ENCODE results near the gene SCT. TPM values are rescaled to one million over a fixed set of nuclear protein-coding genes. Genes with fewer than 3 reads are reported as not detected.

The SCT gene
- total RNA-seq, 1 experiment from 2014 or later: not detected

DNA sequence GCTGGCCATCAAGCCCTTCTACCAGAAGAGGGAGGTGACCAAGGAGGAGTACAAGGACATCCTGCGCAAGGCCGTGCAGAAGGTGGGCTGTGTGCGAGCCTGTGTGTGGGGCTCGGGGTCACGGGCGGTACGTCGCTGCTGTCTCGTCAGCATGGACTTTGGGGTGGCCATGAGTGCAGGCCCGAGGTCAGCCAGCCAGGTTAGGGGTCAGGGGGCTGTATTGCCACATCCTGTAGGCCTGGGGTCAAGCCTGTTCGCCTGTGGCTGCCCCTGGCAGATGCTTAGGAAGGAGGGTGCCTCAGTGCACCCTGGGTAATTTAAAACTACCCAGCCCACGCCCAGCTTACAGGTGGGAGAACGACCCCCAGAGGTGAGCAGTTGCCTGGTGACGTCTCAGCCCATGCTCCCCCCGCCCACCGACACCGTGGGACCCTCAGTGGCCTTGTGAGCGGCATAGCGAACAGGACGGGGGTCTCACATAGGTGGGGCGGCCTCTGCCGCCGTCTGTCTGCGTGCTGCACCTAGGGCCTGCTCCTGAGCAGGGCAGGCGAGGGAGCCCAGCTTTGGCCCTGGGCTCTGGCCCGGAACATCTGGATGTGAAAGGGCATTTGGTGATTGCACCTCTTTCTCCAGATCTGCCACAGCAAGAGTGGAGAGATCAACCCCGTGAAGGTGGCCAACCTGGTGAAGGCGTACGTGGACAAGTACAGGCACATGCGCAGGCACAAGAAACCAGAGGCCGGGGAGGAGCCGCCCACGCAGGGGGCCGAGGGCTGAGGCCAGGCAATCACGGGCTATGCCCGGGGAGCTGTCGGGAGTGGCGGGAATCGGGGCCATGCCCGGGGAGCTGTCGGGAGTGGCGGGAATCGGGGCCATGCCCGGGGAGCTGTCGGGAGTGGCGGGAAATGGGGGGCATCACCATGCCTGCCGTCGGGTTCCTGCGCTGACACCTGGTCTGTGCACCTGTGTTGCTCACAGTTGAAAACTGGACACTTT, 15.7 kb downstream of the SCT start:
- no peak for DNase-seq (ENCODE audit: low read depth)

- no peak for DNase-seq (ENCODE audit: low read depth)
Measured at GRCh38 chr11:610146-610801, 16.7 kb downstream of the SCT start.

DNA sequence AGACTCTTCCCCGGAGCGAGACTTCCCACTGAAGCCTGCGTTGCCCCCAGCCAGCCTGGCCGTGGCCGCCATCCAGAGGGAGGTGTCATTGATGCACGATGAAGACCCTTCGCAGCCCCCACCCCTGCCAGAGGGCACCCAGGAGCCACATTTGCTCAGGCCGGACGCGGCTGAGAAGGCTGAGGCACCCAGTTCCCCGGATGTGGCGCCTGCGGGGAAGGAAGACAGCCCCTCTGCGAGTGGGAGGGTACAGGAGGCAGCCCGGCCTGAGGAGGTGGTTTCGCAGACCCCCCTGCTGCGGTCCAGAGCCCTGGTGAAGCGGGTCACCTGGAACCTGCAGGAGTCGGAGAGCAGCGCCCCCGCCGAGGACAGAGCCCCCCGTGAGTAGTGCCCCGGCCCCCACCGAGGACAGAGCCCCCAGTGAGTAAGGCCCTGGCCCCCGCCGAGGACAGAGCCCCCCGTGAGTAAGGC, 17.6 kb downstream of the SCT start:
- DNase-seq (ENCODE audit: low read depth): no peak

DNA sequence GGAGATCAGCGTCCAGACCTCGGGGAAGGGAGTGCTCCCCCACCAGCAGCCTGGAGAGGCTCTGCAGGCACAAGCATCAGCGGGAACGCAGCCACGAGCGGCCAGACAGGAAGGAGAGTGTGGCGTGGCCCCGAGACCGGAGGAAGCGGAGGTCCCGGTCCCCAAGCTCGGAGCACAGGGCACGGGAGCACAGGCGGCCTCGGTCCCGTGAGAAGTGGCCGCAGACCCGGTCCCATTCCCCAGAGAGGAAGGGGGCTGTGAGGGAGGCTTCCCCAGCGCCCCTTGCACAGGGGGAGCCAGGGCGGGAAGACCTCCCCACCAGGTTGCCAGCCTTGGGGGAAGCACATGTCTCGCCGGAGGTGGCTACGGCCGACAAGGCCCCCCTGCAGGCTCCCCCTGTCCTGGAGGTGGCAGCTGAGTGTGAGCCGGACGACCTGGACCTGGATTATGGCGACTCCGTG, 18.2 kb downstream of the SCT start:
- no peak for DNase-seq (ENCODE audit: low read depth)

- no peak for DNase-seq (ENCODE audit: low read depth)
Measured at GRCh38 chr11:607971-608659, 18.9 kb downstream of the SCT start.

DNA sequence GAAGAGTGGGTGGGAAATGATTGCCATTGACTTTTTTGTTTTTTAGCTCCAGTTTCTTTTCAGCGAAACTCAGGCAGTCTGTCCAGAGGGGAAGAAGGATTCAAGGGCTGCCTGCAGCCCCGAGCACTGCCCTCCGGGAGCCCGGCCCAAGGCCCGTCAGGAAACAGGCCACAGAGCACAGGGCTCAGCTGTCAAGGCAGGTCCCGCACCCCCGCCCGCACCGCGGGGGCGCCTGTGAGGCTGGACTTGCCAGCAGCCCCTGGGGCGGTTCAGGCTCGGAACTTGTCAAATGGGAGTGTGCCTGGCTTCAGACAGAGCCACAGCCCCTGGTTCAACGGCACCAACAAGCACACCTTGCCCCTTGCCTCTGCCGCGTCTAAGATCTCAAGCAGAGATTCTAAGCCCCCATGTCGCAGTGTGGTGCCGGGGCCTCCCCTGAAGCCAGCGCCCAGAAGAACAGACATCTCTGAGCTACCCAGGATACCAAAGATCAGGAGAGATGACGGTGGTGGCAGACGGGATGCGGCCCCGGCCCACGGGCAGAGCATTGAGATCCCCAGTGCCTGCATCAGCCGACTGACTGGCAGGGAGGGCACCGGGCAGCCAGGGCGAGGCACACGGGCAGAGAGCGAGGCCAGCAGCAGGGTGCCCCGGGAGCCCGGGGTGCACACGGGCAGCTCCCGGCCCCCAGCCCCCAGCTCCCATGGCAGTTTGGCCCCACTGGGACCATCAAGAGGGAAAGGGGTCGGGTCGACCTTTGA, 19.8 kb downstream of the SCT start:
- DNase-seq (ENCODE audit: low read depth): no peak

DNA sequence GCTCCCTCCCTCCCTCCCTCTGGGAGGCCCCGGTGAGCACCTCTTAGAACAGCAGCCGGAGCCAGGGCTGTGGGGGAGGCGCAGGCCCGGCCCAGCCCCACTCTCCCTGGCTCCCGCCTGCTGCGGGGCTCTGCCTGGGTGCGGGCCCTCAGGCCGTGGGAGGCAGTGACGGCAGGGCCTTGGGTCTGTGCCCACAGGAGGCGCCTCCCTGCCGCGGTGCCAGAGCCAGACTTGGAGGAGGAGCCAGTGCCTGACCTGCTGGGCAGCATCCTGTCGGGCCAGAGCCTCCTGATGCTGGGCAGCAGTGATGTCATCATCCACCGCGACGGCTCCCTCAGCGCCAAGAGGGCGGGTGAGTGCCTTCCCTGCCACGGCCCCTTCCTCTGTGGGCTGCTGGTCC, 20.7 kb downstream of the SCT start:
- DNase-seq (ENCODE audit: low read depth): peak; percentile 40

DNA sequence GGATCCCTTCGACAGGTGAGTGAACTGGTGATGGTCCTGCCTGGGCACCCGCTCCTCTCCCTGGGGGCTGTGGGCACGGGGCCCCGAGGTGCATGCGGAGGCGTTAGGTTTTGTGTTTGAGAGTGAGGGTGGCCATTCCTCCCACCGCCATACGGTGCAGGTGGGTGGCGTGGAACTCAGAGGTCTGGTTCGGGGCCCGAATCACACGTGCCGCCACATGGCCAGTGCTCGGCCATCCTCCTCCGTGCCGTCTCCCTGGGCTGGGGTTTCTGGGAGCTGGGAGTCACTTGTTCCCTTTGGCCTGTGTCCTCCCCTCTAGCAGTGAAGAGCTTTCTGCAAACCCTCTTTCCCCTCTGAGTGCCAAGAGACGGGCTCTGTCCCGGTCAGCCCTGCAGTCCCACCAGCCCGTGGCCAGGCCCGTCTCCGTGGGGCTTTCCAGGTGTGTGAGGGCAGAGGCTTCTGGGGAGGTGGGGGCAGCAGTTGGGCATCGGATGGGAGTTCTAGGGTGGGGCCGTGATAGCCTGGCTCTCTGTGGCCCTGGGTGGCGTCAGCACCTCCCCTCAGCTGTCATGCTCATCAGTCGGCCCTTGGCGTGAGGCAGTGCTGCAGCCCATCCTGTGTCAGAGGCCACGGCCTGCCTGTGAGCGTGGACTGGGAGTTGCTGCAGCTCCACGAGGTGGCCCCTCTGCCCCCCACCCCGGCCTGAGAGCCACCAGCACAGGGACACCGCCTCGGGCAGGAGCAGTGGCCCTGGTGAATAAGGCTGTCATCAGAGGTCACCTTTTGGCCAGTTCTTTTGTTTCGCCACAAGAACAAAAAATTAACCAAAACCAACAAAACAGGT, 21.5 kb downstream of the SCT start:
- DNase-seq (ENCODE audit: low read depth): no peak

- DNase-seq (ENCODE audit: low read depth): no peak
Measured at GRCh38 chr11:603154-603553, 23.8 kb downstream of the SCT start.

DNA sequence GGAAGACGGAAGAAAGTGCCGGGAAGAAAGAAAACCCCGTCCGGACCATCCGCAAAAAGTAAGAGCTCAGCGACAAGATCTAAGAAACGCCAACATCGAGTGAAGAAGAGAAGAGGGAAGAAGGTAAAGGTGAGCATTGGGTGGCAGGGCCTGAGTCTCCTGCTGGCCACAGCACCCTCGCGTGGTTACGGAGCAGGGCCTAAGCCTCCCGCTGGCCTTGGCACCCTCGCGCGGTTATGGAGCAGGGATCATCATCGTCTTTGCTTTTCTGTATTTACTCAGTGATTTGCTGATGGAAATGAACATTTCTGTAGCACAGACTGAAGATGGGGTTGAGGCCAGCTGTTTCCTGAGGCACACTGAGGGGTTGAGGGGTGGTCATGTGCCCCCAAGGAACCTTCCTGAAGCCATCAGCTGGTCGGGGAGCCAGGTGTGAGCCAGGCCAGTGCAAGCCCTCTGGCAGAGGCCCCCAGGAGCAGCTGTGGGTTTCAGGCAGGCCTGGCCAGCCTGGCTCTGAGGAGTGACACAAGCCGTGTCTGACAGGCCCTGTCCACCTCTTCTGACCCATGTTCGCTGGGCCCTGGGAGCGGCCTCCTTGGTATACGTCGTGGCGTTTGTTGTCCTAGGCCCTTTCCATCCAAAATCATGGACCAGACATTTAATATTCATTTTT, 25.3 kb downstream of the SCT start:
- no peak for DNase-seq (ENCODE audit: low read depth)

DNA sequence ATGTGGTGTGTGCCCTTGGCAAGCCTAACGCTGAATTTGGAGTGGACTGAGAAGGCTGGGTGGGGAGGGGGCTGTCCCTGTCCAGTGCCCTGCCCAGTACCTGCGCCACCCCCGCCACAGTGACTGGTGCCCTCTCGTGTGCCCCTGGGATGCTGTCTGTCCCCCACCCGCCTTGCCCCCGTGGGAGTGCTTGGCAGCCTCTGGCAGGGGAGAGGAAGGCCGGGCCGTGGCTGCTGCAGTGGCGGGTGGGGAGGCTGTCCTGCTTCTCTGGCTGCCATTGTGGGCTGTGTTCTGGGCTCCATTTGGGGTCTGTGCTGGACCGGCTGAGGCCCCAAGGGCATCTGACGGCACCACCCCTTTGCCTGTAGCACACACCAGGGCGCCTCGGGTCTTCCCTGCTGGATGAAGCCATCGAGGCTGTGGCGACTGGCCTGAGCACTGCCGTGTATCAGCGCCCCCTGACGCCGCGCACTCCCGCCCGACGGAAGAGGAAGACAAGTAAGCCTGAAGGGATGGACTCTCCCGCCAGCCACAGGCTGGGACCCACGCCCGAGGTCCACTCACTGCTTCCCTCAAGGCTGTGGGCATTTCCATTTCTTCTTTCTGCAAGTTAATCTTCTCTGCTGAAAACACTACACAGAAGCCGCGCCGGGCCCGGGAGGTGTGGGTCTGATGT, 28.8 kb downstream of the SCT start:
- no peak for DNase-seq (ENCODE audit: low read depth)

DNA sequence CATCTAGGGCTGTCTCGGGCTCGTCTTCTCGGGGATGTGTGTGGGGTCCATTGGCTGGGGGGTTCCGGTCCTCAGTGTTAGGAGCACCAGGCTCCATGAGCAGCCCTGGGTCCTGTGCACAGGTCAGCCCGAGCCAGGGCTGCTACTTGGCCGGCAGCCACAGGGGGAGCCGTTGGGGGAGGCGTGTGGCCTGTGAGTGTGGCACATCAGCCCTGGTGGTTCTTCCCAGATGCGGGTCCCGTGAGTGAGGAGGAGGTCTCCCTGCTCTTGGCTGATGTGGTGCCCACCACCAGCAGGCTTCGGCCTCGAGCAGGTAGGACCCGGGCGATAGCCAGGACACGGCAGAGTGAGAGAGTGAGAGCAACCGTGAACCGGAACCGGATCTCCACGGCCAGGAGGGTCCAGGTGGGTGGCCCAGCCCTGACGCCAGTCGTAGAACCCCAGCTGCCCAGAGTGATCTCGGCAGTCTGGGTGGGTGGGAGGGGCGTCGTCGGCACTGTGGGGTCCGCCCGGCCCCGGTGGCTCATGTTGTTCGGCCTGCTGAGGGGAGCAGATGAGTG, 29.7 kb downstream of the SCT start:
- DNase-seq (ENCODE audit: low read depth): no peak

DNA sequence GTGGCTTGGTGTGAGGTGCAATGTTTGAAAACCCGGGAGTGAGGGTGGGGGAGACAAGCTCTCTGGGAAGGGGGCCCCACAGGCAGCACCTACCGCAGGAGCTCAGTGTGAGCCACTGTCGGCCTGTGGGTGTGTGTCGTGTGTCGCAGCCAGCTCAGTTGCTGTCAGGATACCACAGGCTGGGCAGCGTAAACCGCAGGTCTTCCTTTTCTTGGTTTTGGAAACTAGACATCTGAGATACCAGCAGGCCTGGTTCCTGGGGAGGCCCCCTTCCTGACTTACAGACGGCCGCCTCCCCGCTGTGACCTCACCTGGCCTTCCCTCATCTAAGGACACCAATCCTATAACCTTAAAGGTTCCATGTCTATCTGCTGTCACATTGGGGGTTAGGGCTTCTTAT, 30.6 kb downstream of the SCT start:
- no peak for DNase-seq (ENCODE audit: low read depth)

- no peak for DNase-seq (ENCODE audit: low read depth)
Measured at GRCh38 chr11:595400-595799, 31.6 kb downstream of the SCT start.

DNA sequence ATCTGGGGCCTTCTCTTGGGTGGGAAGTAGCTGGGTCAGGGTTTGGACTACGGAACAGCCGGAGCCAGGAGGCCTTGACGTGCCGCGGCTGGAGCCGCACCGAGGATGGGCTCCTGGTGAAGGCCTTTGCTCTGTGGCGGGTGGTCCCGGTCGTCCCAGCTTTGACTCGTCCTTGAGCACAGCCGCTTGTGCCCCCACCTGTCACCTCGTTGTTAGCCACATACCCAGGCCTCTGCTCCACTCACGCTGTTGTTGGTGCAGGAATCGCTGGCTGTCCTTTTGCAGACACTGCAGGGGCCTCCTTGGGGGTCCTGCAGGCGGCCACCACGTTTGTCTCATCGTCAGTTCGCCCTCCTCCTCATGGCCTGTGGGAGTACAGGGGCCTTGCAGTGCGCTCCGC, 33.6 kb downstream of the SCT start:
- no peak for DNase-seq (ENCODE audit: low read depth)

- no peak for DNase-seq (ENCODE audit: low read depth)
Measured at GRCh38 chr11:592918-593317, 34.1 kb downstream of the SCT start.

DNA sequence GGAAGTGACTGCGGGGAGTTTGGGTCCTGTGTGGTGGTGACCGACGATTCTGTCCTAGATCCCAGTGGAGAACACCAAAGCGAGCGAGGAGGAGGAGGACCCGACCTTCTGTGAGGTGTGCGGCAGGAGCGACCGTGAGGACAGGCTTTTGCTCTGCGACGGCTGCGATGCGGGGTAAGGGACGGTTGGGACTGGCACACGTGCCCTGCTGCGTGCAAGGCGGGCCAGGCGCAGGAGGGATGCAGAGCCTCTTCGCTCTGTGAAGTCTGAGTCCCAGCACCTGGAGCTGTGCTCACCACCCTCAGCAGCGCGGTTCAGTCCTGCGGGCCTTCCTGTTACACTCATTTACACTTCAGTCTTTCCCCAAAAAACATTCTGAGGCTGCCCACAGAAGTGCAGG, 34.5 kb downstream of the SCT start:
- no peak for DNase-seq (ENCODE audit: low read depth)

DNA sequence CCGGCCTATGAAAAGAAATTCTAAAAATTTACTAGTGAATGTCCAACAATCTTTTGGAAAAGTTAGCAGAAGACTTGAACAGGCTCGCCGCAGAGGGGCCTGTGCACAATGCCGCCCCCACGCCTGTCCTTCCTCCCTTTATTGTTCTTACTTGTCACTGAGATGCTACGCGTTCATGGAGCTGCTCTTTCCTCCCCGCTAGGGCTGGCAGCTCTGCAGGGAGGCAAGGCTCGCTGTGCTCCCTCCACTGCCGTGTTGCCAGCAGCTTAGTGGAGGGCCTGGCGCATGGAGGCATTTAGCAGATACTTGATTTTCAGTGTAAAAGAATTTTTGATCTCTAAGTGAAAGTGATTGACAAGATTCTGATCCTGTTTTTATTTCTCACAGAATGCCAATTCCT, 36.0 kb downstream of the SCT start:
- DNase-seq (ENCODE audit: low read depth): no peak

- no peak for DNase-seq (ENCODE audit: low read depth)
Measured at GRCh38 chr11:589798-590197, 37.2 kb downstream of the SCT start.
